WTC11 (cell line): ENCODE measurements around the gene UVRAG. TPM values are rescaled to one million over a fixed set of nuclear protein-coding genes. Genes with fewer than 3 reads are reported as not detected.

Experiments used
- ATAC-seq: fragments of 200-7000 bp; cut with Tn5 transposase; 2 replicates; pipeline ENCODE4 v1.10.0; 2021; ENCODE audit warnings: mild to moderate bottlenecking, moderate library complexity
- CTCF ChIA-PET: fragments of 300-600 bp; sonication (Branson Sonifier 250); formaldehyde crosslinking; loops from one replicate; lab custom pipeline; 2021; ENCODE audit warnings: antibody characterized with exemption; lab: Charles Lee
- POLR2A ChIA-PET: fragments of 350-600 bp; sonication (Branson Sonifier 250); formaldehyde crosslinking; loops from one replicate; lab custom pipeline; 2021; ENCODE audit warnings: antibody characterized with exemption; lab: Charles Lee
- DNase-seq: peaks from one replicate; pipeline ENCODE4 v3.0.0; 2021; ENCODE audit warnings: low spot score
- H3K27ac Mint-ChIP-seq: 2 replicates; pipeline ENCODE4 v1.8.0; 2021; ENCODE audit warnings: mixed read lengths
- H3K27me3 Mint-ChIP-seq: 2 replicates; pipeline ENCODE4 v1.8.0; 2021; ENCODE audit warnings: low read depth, mild to moderate bottlenecking, moderate library complexity, mixed read lengths
- H3K36me3 Mint-ChIP-seq: 2 replicates; pipeline ENCODE4 v1.8.0; 2021; ENCODE audit warnings: mixed read lengths
- H3K4me1 Mint-ChIP-seq: 2 replicates; pipeline ENCODE4 v1.8.0; 2022; ENCODE audit warnings: mixed read lengths
- H3K4me3 Mint-ChIP-seq: 2 replicates; pipeline ENCODE4 v1.8.0; 2021; ENCODE audit warnings: mild to moderate bottlenecking, moderate library complexity, mixed read lengths
- H3K9me3 Mint-ChIP-seq: 2 replicates; pipeline ENCODE4 v1.8.0; 2021; ENCODE audit warnings: mixed read lengths
- ESRRA ChIP-seq: sonication (generic); formaldehyde crosslinking; IDR thresholded peaks from 2 replicates; pipeline ENCODE4 v1.8.1; 2022; ENCODE audit warnings: mild to moderate bottlenecking, missing genetic modification reagents, borderline replicate concordance
- ETV6 ChIP-seq: sonication (generic); formaldehyde crosslinking; IDR thresholded peaks from 2 replicates; pipeline ENCODE4 v1.8.1; 2022; ENCODE audit warnings: mild to moderate bottlenecking, missing genetic modification reagents
- FOXK1 ChIP-seq: sonication (generic); formaldehyde crosslinking; IDR thresholded peaks from 2 replicates; pipeline ENCODE4 v1.8.0; 2022; ENCODE audit warnings: mild to moderate bottlenecking, moderate library complexity, missing genetic modification reagents
- GTF2I ChIP-seq: fragments of 250-450 bp; sonication (Bioruptor Pico); conservative IDR thresholded peaks from 2 replicates; pipeline ENCODE4 v1.4.0; 2021; ENCODE audit warnings: mild to moderate bottlenecking
- JUN ChIP-seq: sonication (generic); formaldehyde crosslinking; IDR thresholded peaks from 2 replicates; pipeline ENCODE4 v1.8.0; 2023; ENCODE audit warnings: mild to moderate bottlenecking, missing genetic modification reagents
- MYBL2 ChIP-seq: sonication (generic); formaldehyde crosslinking; IDR thresholded peaks from 2 replicates; pipeline ENCODE4 v1.8.1; 2023; ENCODE audit warnings: mild to moderate bottlenecking, moderate library complexity, missing genetic modification reagents
- NR3C1 ChIP-seq: sonication (generic); formaldehyde crosslinking; conservative IDR thresholded peaks from 2 replicates; pipeline ENCODE4 v1.8.1; 2023; ENCODE audit warnings: low read depth, mild to moderate bottlenecking, missing genetic modification reagents
- OVOL2 ChIP-seq: fragments of 250-450 bp; sonication (Bioruptor Pico); IDR thresholded peaks from 2 replicates; pipeline ENCODE4 v1.9.0; 2021; ENCODE audit warnings: mild to moderate bottlenecking, borderline replicate concordance
- RELA ChIP-seq: sonication (generic); formaldehyde crosslinking; IDR thresholded peaks from 2 replicates; pipeline ENCODE4 v1.8.1; 2022; ENCODE audit warnings: missing genetic modification reagents, mild to moderate bottlenecking, borderline replicate concordance
- SMAD3 ChIP-seq: sonication (generic); formaldehyde crosslinking; IDR thresholded peaks from 2 replicates; pipeline ENCODE4 v1.8.0; 2022; ENCODE audit warnings: missing genetic modification reagents, mild to moderate bottlenecking, borderline replicate concordance
- TCF7 ChIP-seq: sonication (generic); formaldehyde crosslinking; IDR thresholded peaks from 2 replicates; pipeline ENCODE4 v1.8.0; 2022; ENCODE audit warnings: mild to moderate bottlenecking, low read depth, missing genetic modification reagents, moderate library complexity
- TEAD4 ChIP-seq: sonication (generic); formaldehyde crosslinking; IDR thresholded peaks from 2 replicates; pipeline ENCODE4 v1.8.0; 2022; ENCODE audit warnings: mild to moderate bottlenecking, missing genetic modification reagents
- ZBTB21 ChIP-seq: sonication (generic); formaldehyde crosslinking; IDR thresholded peaks from 2 replicates; pipeline ENCODE4 v1.8.1; 2023; ENCODE audit warnings: mild to moderate bottlenecking, missing genetic modification reagents, borderline replicate concordance
- ZNF219 ChIP-seq: sonication (generic); formaldehyde crosslinking; IDR thresholded peaks from 2 replicates; pipeline ENCODE4 v1.8.0; 2023; ENCODE audit warnings: missing genetic modification reagents, mild to moderate bottlenecking, borderline replicate concordance
- ZNF423 ChIP-seq: fragments of 250-450 bp; sonication (Bioruptor Pico); IDR thresholded peaks from 2 replicates; pipeline ENCODE4 v2.1.2; 2022; ENCODE audit warnings: mild to moderate bottlenecking, moderate library complexity
- total RNA-seq: library from RNA; stranded (reverse); gene quantifications from 3 replicates; pipeline ENCODE4 v1.2.3, GENCODE V29; 2021
- TF ChIP-seq, protein P1 (sequence below): fragments of 200-600 bp; IDR thresholded peaks from 2 replicates; pipeline ENCODE4 v1.8.0; 2022; ENCODE audit warnings: antibody characterized with exemption
- TF ChIP-seq, protein P2 (sequence below): sonication (generic); formaldehyde crosslinking; IDR thresholded peaks from 2 replicates; pipeline ENCODE4 v1.8.1; 2022; ENCODE audit warnings: mild to moderate bottlenecking, moderate library complexity, missing genetic modification reagents
- TF ChIP-seq, protein P3 (sequence below): sonication (generic); formaldehyde crosslinking; IDR thresholded peaks from 2 replicates; pipeline ENCODE4 v1.8.0; 2023; ENCODE audit warnings: missing genetic modification reagents, mild to moderate bottlenecking, borderline replicate concordance
- TF ChIP-seq, protein P4 (sequence below): sonication (generic); formaldehyde crosslinking; IDR thresholded peaks from 2 replicates; pipeline ENCODE4 v1.8.1; 2023; ENCODE audit warnings: mild to moderate bottlenecking, missing genetic modification reagents
- TF ChIP-seq, protein P5 (sequence below): sonication (generic); formaldehyde crosslinking; IDR thresholded peaks from 2 replicates; pipeline ENCODE4 v1.8.0; 2022; ENCODE audit warnings: mild to moderate bottlenecking, missing genetic modification reagents

Gene UVRAG
- total RNA-seq, 1 experiment from 2014 or later: 14.5 TPM

DNA sequence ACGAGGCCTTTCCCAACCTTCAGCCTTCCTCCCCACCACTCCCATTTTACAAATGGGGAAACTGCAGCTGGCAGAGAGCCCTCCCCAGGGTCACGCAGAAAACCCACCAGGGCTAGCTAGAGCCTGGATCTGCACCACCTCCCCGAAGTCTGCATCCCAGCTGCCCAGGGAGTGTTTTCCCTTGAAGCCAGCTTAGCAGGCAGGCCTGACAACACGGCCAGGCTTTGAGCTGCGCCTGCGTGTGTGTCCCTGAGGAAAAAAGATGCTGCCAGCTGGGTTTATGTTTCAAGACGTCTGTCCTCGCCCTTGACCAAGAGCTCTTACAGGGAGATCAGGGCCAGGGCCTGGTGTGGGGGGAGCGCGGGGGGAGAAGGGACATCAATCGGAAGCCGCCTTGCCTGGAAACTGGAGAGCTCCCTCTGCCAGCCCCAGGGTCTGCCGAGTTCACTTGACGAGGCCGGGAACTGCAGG lies 371.0 kb downstream of the UVRAG start (continued):
- TF ChIP-seq, protein P1, sequence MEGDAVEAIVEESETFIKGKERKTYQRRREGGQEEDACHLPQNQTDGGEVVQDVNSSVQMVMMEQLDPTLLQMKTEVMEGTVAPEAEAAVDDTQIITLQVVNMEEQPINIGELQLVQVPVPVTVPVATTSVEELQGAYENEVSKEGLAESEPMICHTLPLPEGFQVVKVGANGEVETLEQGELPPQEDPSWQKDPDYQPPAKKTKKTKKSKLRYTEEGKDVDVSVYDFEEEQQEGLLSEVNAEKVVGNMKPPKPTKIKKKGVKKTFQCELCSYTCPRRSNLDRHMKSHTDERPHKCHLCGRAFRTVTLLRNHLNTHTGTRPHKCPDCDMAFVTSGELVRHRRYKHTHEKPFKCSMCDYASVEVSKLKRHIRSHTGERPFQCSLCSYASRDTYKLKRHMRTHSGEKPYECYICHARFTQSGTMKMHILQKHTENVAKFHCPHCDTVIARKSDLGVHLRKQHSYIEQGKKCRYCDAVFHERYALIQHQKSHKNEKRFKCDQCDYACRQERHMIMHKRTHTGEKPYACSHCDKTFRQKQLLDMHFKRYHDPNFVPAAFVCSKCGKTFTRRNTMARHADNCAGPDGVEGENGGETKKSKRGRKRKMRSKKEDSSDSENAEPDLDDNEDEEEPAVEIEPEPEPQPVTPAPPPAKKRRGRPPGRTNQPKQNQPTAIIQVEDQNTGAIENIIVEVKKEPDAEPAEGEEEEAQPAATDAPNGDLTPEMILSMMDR: no peak

DNA sequence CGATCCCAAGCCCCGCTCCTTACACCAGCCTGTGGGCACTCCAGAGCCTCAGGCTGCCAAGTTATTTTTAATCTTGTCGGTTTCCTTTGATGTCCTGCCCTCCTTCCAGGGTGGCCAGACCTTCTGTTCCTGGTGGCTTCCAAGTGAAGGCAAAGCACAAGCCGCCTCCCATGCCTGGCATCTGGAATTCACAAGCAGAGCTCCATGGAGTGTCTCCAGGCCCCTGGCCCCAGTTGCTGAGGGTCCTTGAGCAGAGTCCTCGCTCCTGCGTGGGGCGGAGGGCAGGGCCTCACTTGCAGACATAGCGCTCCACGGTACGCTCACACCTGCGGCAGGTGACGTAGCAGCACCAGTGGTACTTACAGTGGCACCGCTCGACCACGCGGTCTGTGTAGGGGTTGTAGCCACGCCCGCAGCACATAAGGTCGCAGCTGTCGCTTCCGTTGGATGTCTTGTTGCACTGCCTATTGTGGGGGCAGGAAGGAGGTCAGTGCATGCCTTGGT lies 371.8 kb downstream of the UVRAG start:
- DNase-seq (no peak), ATAC-seq (no peak)
- ChIA-PET POLR2A (no interaction called here), CTCF (interaction anchor here (0.8 to 6.1 kb wide), 5 partner anchors 21 to 907 kb away, joined by 3 to 48 read pairs (median 3); partner anchors contain the start of gene WNT11)
- 0 out of 2 replicates have a peak, but pooled peaks cover 4% of the 10 kb centered on the region for H3K4me1 Mint-ChIP-seq
- H3K9me3 Mint-ChIP-seq: no peaks in the 10 kb centered on the region
- TF ChIP-seq JUN (CRISPR knock-in tag) (no peak), GTF2I (no peak), ESRRA (no peak), ZBTB21 (no peak)
- TF ChIP-seq, protein P2, sequence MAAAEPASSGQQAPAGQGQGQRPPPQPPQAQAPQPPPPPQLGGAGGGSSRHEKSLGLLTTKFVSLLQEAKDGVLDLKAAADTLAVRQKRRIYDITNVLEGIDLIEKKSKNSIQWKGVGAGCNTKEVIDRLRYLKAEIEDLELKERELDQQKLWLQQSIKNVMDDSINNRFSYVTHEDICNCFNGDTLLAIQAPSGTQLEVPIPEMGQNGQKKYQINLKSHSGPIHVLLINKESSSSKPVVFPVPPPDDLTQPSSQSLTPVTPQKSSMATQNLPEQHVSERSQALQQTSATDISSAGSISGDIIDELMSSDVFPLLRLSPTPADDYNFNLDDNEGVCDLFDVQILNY (CRISPR knock-in tag): no peak
- TF ChIP-seq, protein P1: no peak
- TF ChIP-seq, protein P3, sequence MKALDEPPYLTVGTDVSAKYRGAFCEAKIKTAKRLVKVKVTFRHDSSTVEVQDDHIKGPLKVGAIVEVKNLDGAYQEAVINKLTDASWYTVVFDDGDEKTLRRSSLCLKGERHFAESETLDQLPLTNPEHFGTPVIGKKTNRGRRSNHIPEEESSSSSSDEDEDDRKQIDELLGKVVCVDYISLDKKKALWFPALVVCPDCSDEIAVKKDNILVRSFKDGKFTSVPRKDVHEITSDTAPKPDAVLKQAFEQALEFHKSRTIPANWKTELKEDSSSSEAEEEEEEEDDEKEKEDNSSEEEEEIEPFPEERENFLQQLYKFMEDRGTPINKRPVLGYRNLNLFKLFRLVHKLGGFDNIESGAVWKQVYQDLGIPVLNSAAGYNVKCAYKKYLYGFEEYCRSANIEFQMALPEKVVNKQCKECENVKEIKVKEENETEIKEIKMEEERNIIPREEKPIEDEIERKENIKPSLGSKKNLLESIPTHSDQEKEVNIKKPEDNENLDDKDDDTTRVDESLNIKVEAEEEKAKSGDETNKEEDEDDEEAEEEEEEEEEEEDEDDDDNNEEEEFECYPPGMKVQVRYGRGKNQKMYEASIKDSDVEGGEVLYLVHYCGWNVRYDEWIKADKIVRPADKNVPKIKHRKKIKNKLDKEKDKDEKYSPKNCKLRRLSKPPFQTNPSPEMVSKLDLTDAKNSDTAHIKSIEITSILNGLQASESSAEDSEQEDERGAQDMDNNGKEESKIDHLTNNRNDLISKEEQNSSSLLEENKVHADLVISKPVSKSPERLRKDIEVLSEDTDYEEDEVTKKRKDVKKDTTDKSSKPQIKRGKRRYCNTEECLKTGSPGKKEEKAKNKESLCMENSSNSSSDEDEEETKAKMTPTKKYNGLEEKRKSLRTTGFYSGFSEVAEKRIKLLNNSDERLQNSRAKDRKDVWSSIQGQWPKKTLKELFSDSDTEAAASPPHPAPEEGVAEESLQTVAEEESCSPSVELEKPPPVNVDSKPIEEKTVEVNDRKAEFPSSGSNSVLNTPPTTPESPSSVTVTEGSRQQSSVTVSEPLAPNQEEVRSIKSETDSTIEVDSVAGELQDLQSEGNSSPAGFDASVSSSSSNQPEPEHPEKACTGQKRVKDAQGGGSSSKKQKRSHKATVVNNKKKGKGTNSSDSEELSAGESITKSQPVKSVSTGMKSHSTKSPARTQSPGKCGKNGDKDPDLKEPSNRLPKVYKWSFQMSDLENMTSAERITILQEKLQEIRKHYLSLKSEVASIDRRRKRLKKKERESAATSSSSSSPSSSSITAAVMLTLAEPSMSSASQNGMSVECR (CRISPR knock-in tag): no peak
- no peak overlapping the region for H3K27ac Mint-ChIP-seq
- no peaks in the 10 kb centered on the region for H3K36me3 Mint-ChIP-seq
- H3K4me3 Mint-ChIP-seq: no peak overlapping the region
- no peaks in the 10 kb centered on the region; the same call in 1 of the 2 replicates for H3K27me3 Mint-ChIP-seq

DNA sequence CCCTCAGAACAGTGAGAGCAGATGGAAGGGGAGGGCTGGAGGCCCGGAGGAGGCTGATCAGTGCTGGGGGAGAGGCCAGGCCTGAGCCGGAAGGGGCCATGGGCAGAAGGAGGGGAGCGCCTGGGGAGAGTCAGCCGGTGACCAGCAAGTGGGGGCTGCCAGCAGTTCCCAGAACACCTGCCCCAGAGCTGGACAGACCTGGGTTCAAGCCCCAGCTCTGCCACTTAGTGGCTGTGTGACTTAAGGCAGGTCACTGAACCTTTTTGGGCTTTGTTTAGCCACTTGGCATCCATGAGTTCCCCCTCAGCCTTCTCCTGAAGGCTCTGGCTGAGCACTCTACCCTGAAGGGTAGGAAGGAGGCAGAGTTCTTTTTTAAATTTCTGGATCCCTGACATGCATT lies 373.9 kb downstream of the UVRAG start:
- CTCF ChIA-PET: no interaction called here
- H3K9me3 Mint-ChIP-seq: no peaks in the 10 kb centered on the region
- no peaks in the 10 kb centered on the region for H3K36me3 Mint-ChIP-seq
- no peaks in the 10 kb centered on the region; the same call in 1 of the 2 replicates for H3K27me3 Mint-ChIP-seq
- ATAC-seq: no peak
- no peak overlapping the region for H3K27ac Mint-ChIP-seq
- 0 out of 2 replicates have a peak, but pooled peaks cover 4% of the 10 kb centered on the region for H3K4me1 Mint-ChIP-seq
- DNase-seq: no peak
- POLR2A ChIA-PET: no interaction called here
- no peak overlapping the region for H3K4me3 Mint-ChIP-seq
- TF ChIP-seq ETV6 (CRISPR knock-in tag) (no peak), NR3C1 (no peak), TCF7 (CRISPR knock-in tag) (no peak), ZNF423 (CRISPR knock-in tag) (no peak), ZNF219 (CRISPR knock-in tag) (no peak), OVOL2 (CRISPR knock-in tag) (no peak), FOXK1 (CRISPR knock-in tag) (no peak), JUN (CRISPR knock-in tag) (no peak), SMAD3 (CRISPR knock-in tag) (no peak), RELA (CRISPR knock-in tag) (no peak), TEAD4 (CRISPR knock-in tag) (no peak), MYBL2 (CRISPR knock-in tag) (no peak)
- TF ChIP-seq, protein P4, sequence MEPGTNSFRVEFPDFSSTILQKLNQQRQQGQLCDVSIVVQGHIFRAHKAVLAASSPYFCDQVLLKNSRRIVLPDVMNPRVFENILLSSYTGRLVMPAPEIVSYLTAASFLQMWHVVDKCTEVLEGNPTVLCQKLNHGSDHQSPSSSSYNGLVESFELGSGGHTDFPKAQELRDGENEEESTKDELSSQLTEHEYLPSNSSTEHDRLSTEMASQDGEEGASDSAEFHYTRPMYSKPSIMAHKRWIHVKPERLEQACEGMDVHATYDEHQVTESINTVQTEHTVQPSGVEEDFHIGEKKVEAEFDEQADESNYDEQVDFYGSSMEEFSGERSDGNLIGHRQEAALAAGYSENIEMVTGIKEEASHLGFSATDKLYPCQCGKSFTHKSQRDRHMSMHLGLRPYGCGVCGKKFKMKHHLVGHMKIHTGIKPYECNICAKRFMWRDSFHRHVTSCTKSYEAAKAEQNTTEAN (CRISPR knock-in tag): no peak
- TF ChIP-seq, protein P5, sequence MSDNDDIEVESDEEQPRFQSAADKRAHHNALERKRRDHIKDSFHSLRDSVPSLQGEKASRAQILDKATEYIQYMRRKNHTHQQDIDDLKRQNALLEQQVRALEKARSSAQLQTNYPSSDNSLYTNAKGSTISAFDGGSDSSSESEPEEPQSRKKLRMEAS (CRISPR knock-in tag): no peak
